Uterine smooth muscle cell (primary cell): ENCODE data around the gene CEP162. TPM values are rescaled to one million over a fixed set of nuclear protein-coding genes. Genes with fewer than 3 reads are reported as not detected.

Experiments used
- total RNA-seq: library from RNA; depleted of rRNA; stranded (reverse); fragments of >200 nt; gene quantifications from 2 replicates; pipeline ENCODE4 v1.2.3, GENCODE V29; 2014

The CEP162 gene
- 11.0 and 11.5 TPM in 2 replicates for total RNA-seq

DNA sequence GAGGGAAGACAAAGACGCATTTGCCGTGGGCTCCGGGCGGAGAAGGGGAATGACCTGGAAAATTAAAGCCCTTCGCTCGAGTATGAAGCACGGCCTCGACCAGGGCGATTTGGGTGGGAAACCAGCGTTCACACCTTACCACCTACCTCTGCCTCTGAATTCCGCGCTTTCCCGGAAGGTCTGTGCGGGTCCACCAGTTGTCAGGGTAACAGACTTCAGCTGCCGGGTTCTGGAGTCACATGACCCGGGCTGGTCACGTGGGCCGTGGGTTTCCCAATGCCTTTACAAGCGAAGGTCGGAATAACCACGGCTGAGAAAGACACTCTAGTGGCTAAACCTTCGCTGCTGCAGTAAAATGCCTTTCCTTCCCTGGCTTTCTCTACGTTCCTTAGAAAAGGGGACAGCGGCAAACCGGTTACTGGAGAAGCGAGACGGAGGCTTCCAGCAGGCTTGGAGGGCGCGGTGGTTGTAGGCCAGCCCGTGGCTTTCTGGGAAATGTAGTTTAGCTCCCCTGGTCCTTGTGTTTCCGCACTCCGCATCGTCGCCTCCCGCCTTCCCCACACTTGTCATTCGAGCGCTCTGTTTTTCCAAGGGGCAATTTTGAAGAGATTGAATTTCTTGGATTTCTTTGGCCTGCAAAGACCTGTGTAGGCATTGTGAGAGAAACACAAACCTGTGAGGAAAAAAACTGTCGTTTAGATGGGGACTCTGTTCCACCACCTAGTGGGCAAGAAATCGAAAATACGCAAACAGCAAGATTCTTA is at the start of gene CEP162:
CEP162 (minus strand) TSS at position 210 of the 764 bp plus-strand sequence. CDS start 1,250 bp downstream, outside the sequence.

Other genes starting within 250 kb of the CEP162 start
- 2.2 and 4.9 TPM in 2 replicates for gene MRAP2, start 193.9 kb downstream of the CEP162 start, total RNA-seq